Measurements from ENCODE around the gene P2RX7.
A peak's percentile ranks its signal among the peaks of the same experiment; 100 is the strongest.

The P2RX7 gene

GRCh38 chr12:121132601-121133481 lies at the start of gene P2RX7:
TSS of gene P2RX7 (plus strand) at chr12:121132876. CDS start at chr12:121132971, 95 bp downstream.
- FAIRE-seq (no peak), DNase-seq (ENCODE audit: low spot score) (peak; percentile 76)

- no peak for DNase-seq (ENCODE audit: low spot score)
- FAIRE-seq, result no peak
These were observed 48.4 kb upstream of the P2RX7 start for GRCh38 chr12:121084229-121084628.

GRCh38 chr12:121085069-121085468 lies 47.6 kb upstream of the P2RX7 start:
- no peak for FAIRE-seq
- DNase-seq (ENCODE audit: low spot score), result no peak

GRCh38 chr12:121085506-121086353 lies 46.9 kb upstream of the P2RX7 start:
- FAIRE-seq (no peak), DNase-seq (ENCODE audit: low spot score) (no peak)

- DNase-seq (ENCODE audit: low spot score), result no peak
These were observed 45.8 kb upstream of the P2RX7 start for GRCh38 chr12:121086781-121087295.

GRCh38 chr12:121087467-121088194 lies 45.0 kb upstream of the P2RX7 start:
- FAIRE-seq (no peak), DNase-seq (ENCODE audit: low spot score) (no peak)

More at GRCh38 chr12:121086781-121087295, 45.8 kb upstream of the P2RX7 start:
- no peak for FAIRE-seq

- FAIRE-seq (no peak), DNase-seq (ENCODE audit: low spot score) (no peak)
These were observed 44.5 kb upstream of the P2RX7 start for GRCh38 chr12:121088195-121088585.

GRCh38 chr12:121089031-121089812 lies 43.5 kb upstream of the P2RX7 start:
- no peak for DNase-seq (ENCODE audit: low spot score)
- FAIRE-seq, result no peak

- FAIRE-seq (no peak), DNase-seq (ENCODE audit: low spot score) (no peak)
These were observed 42.8 kb upstream of the P2RX7 start for GRCh38 chr12:121089813-121090430.

- no peak for FAIRE-seq
- no peak for DNase-seq (ENCODE audit: low spot score)
These were observed 41.8 kb upstream of the P2RX7 start for GRCh38 chr12:121090586-121091514.

- no peak for DNase-seq (ENCODE audit: low spot score)
- FAIRE-seq, result no peak
These were observed 40.6 kb upstream of the P2RX7 start for GRCh38 chr12:121092034-121092433.

GRCh38 chr12:121093487-121093891 lies 39.2 kb upstream of the P2RX7 start:
- FAIRE-seq, result no peak
- no peak for DNase-seq (ENCODE audit: low spot score)

- FAIRE-seq, result peak; percentile 9
- DNase-seq (ENCODE audit: low spot score), result peak; percentile 85
These were observed 37.0 kb upstream of the P2RX7 start for GRCh38 chr12:121095544-121096198.

GRCh38 chr12:121096199-121096798 lies 36.4 kb upstream of the P2RX7 start:
- DNase-seq (ENCODE audit: low spot score) (no peak), FAIRE-seq (no peak)

GRCh38 chr12:121099779-121100178 lies 32.9 kb upstream of the P2RX7 start:
- FAIRE-seq (peak; percentile 32), DNase-seq (ENCODE audit: low spot score) (no peak)

- FAIRE-seq (no peak), DNase-seq (ENCODE audit: low spot score) (no peak)
These were observed 30.4 kb upstream of the P2RX7 start for GRCh38 chr12:121102307-121102706.

GRCh38 chr12:121107681-121108080 lies 25.0 kb upstream of the P2RX7 start:
- FAIRE-seq, result no peak
- DNase-seq (ENCODE audit: low spot score), result no peak

GRCh38 chr12:121108492-121108891 lies 24.2 kb upstream of the P2RX7 start:
- DNase-seq (ENCODE audit: low spot score) (no peak), FAIRE-seq (no peak)

Measured in urothelium cell line (cell line).